Astrocyte of the spinal cord (primary cell): ENCODE data around the gene SLIT1.

Experiments used
- DNase-seq: peaks from one replicate; pipeline ENCODE4 v3.0.0; 2011; ENCODE audit warnings: low read depth, low spot score
- H3K4me3 ChIP-seq: 2 replicates; pipeline ENCODE4 v1.5.1; 2011; ENCODE audit warnings: low read depth, mild to moderate bottlenecking, low read length, moderate library complexity
- in situ Hi-C: cut with HindIII; loops from 2 replicates; pipeline ENCODE4 v1.10.0; 2017; ENCODE audit warnings: low sequenced_read_pairs
- TF ChIP-seq, protein P1 (sequence below): IDR thresholded peaks from 2 replicates; pipeline ENCODE4 v1.5.1; 2012; ENCODE audit warnings: low read depth, mild to moderate bottlenecking, low read length, inconsistent platforms

Gene SLIT1

DNA sequence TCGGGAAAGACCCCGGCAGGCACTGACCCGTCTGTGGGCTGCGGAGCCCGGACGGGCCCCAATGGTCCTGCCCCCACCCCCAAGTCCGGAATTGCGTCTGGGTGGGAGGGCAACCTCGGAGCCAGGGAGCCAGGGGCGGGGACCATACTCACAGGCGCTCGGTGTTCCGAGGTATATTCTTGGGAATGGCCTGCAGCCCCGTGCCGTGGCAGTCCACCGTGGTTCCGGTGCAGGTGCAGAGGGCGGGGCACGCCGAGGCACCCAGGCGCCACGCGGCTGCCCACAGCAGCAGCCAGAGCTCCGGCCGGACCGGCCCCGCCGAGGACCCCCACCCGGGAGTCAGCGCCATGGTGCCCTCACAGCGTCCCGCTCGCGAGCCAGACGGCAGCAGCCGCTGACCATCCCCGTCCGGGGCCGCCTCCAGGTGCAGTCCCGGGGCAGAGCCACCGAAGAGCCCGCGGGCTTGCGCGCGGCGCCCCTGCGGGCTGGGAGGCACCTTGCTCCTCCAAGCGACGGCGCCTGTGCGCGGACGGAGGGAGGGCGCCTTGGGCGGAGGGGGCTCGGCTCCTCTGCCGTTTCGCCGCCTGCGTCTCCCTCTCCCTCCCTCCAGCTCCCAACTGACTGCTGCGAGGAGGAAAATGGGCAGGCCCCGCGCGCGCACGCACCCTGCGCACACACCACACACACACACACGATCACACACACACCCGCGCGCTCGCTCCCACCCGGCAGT, at the start of gene SLIT1:
Gene SLIT1, minus strand, starts transcription at position 634 of the 733 bp plus-strand sequence. Its CDS starts 285 bp downstream, at position 349.
- DNase-seq: no peak
- no peak within 1 kb of the TSS for H3K4me3 ChIP-seq
- in situ Hi-C loops: no loop called here
- TF ChIP-seq, protein P1, sequence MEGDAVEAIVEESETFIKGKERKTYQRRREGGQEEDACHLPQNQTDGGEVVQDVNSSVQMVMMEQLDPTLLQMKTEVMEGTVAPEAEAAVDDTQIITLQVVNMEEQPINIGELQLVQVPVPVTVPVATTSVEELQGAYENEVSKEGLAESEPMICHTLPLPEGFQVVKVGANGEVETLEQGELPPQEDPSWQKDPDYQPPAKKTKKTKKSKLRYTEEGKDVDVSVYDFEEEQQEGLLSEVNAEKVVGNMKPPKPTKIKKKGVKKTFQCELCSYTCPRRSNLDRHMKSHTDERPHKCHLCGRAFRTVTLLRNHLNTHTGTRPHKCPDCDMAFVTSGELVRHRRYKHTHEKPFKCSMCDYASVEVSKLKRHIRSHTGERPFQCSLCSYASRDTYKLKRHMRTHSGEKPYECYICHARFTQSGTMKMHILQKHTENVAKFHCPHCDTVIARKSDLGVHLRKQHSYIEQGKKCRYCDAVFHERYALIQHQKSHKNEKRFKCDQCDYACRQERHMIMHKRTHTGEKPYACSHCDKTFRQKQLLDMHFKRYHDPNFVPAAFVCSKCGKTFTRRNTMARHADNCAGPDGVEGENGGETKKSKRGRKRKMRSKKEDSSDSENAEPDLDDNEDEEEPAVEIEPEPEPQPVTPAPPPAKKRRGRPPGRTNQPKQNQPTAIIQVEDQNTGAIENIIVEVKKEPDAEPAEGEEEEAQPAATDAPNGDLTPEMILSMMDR: no peak

DNA sequence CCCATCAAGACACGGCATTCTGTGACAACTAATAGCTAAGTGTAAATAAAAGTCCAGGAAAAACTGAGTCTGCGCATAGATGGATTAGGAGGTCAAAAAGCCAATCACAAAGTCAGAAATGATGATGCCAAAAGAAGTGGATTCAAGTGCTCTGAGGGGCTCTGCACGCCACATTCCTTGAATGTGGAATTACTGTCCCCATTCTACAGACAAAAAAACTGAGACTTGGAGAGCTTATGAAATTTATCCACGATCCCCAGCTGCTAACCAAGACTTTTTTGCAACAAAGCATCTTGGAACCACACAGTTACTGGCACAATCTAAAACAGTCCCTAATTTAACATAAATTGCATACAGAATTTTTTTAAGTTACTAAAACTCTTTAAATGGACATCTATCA, 49.6 kb upstream of the SLIT1 start:
- DNase-seq: no peak
- H3K4me3 ChIP-seq: no peak overlapping the region
- TF ChIP-seq, protein P1: no peak
- in situ Hi-C loops: no loop called here

DNA sequence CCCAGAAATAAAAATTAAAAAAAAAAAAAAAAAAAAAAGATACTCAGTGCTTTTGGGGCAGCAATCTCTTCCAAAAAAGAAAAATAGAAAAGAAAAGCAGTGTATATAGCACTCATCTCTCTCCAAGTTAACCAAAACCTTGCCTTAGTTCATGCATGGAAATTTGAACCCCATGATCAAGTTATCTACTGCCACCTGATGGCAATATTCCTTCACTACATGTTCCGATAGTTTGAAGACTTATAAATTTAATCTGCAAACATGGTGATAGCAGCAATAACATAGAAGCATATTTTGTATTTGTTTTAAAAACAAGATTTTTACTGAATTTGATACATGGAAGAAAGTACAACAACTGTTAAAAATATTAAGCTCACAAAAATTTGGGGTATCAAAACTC, 48.6 kb upstream of the SLIT1 start:
- H3K4me3 ChIP-seq: no peak overlapping the region
- in situ Hi-C loops: no loop called here
- TF ChIP-seq, protein P1: peak; percentile 62
- peak; percentile 57 for DNase-seq

- no peak for DNase-seq
- TF ChIP-seq, protein P1: no peak
- no peak overlapping the region for H3K4me3 ChIP-seq
- in situ Hi-C loops: no loop called here
These were observed 44.4 kb upstream of the SLIT1 start for GRCh38 chr10:97230146-97230545.

DNA sequence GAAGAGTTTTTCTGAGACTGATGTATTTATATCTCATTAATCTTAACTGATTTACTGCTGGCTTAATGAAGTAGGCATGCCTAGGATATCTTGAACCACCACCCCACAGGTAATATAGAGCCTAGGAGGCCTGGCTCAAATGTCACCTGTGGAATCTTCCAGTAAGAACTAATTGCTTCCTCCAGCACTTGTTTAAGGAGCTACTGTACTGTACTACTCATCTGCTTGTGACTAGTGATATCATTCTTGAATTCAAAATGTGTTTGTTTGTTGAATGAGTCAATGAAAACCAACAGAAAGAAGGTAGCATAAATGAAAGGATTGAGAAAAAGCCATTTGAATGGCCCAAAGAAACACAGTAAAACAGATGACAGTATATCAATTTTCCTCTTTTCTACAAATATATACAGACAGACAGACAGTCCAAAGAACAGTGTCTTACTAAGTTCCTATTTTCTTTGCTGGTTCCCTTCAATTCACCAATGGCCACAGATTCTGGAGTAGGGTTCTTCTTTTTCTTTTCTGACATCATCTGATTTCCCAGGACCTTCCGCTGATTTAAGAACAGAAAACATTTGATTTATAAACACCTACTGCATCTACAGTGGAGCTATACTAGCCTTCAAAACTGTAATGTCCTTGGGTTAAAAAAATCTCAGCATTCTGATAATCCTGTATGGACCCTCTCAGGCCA, 43.7 kb upstream of the SLIT1 start:
- H3K4me3 ChIP-seq: no peak overlapping the region
- TF ChIP-seq, protein P1: no peak
- DNase-seq: no peak
- in situ Hi-C loops: no loop called here

DNA sequence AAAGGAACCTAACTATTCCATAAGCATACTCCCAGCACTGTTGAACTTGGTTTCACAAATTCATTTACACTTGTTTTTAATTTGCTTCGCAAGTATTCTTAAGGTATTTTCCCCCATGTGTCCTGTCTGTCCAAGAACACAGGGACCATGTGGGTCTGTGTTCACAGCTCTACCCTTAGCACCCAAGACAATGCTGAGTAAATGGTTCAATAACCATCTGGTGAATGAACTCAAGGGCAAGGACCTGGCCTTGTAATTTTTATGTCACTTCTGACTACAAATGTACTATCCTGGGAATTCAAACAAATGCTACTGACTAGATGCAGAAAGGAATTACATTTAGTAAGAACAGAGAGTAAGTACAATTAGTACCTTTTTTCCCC, 43.0 kb upstream of the SLIT1 start:
- TF ChIP-seq, protein P1: no peak
- no peak for DNase-seq
- H3K4me3 ChIP-seq: no peak overlapping the region
- in situ Hi-C loops: no loop called here
